Immature natural killer cell (primary cell): ENCODE results near the gene LMNTD1. TPM values are rescaled to one million over a fixed set of nuclear protein-coding genes. Genes with fewer than 3 reads are reported as not detected.
"Not testable (repeated sequence)": the region's sequence is repeated elsewhere in the genome, so short reads cannot be mapped to it uniquely, and the experiment has no call there.

Source experiments
- DNase-seq, 3 donors: peaks; one replicate each; pipeline ENCODE4 v3.0.0; 2022; ENCODE audit warnings: mixed read lengths in 1 of 3
- H3K27ac Mint-ChIP-seq, 6 donors: one replicate each; pipeline ENCODE4 v1.8.0; 2020; ENCODE audit warnings: mixed read lengths in 6 of 6, mild to moderate bottlenecking in 5 of 6, inconsistent platforms in 4 of 6, moderate library complexity in 3 of 6
- H3K27me3 Mint-ChIP-seq, 3 donors: one replicate each; pipeline ENCODE4 v1.8.0; 2020 to 2021; ENCODE audit warnings: low read depth in 3 of 3, mild to moderate bottlenecking in 3 of 3, mixed read lengths in 3 of 3, moderate library complexity in 3 of 3, inconsistent platforms in 1 of 3
- H3K36me3 Mint-ChIP-seq, 3 donors: one replicate each; pipeline ENCODE4 v1.8.0; 2020; ENCODE audit warnings: mixed read lengths in 3 of 3, inconsistent platforms in 2 of 3, mild to moderate bottlenecking in 2 of 3
- H3K4me1 Mint-ChIP-seq, 2 donors: one replicate each; pipeline ENCODE4 v1.8.0; 2020; ENCODE audit warnings: inconsistent platforms in 2 of 2, mild to moderate bottlenecking in 2 of 2, mixed read lengths in 2 of 2, moderate library complexity in 1 of 2
- H3K4me3 Mint-ChIP-seq, 5 donors: one replicate each; pipeline ENCODE4 v1.8.0; 2020; ENCODE audit warnings: mild to moderate bottlenecking in 5 of 5, mixed read lengths in 5 of 5, inconsistent platforms in 3 of 5, moderate library complexity in 3 of 5
- H3K9me3 Mint-ChIP-seq, 6 donors: one replicate each; pipeline ENCODE4 v1.8.0; 2020; ENCODE audit warnings: mild to moderate bottlenecking in 6 of 6, mixed read lengths in 6 of 6, inconsistent platforms in 4 of 6, moderate library complexity in 3 of 6
- polyA plus RNA-seq, 3 donors: library from polyadenylated mRNA; unstranded; fragments of 300-500 nt; fragmentation: Illumina TruSeq; gene quantifications; one replicate each; pipeline ENCODE4 v1.2.3, GENCODE V29; 2021

The LMNTD1 gene
- not detected for polyA plus RNA-seq

- Mint-ChIP-seq H3K9me3 (peaks cover 0 to 5% (median 0%) of the 10 kb centered on the region in 6 donors), H3K27me3 (peaks cover 0 to 2% (median 0%) of the 10 kb centered on the region in 3 donors), H3K36me3 (peaks cover 0 to 4% (median 0%) of the 10 kb centered on the region in 3 donors), H3K27ac (no peak within 1 kb of the TSS), H3K4me3 (no peak within 1 kb of the TSS), H3K4me1 (peaks cover 2 to 6% of the 10 kb centered on the region in 2 donors)
- no peak for DNase-seq
Measured at GRCh38 chr12:25553098-25553497, at the start of gene LMNTD1. TSS of gene LMNTD1 (minus strand) at chr12:25553283. CDS start at chr12:25552959, 324 bp downstream.

- Mint-ChIP-seq H3K27me3 (peaks cover 0 to 6% (median 4%) of the 10 kb centered on the region in 3 donors), H3K4me1 (peaks cover 16 to 25% of the 10 kb centered on the region in 2 donors), H3K36me3 (peaks cover 0 to 23% (median 0%) of the 10 kb centered on the region in 3 donors), H3K4me3 (no peak overlapping the region), H3K9me3 (peaks cover 0 to 8% (median under 1%) of the 10 kb centered on the region in 6 donors), H3K27ac (no peak overlapping the region)
- no peak for DNase-seq
Measured at GRCh38 chr12:25598956-25599355, 45.9 kb upstream of the LMNTD1 start.

- peak overlapping the region; percentile 74 to 92 (median 90) for H3K27ac Mint-ChIP-seq
- DNase-seq: peak; percentile 19 to 30 (median 23)
- peaks cover 0 to 23% (median 0%) of the 10 kb centered on the region in 3 donors for H3K36me3 Mint-ChIP-seq
- H3K27me3 Mint-ChIP-seq, H3K9me3 Mint-ChIP-seq: not testable (repeated sequence)
- peak overlapping the region; percentile 51 to 82 (median 75) for H3K4me3 Mint-ChIP-seq
- peaks cover 34 to 43% of the 10 kb centered on the region in 2 donors for H3K4me1 Mint-ChIP-seq
Measured at GRCh38 chr12:25595496-25595895, 42.4 kb upstream of the LMNTD1 start.

- Mint-ChIP-seq H3K27me3 (peaks cover 0 to 6% (median 4%) of the 10 kb centered on the region in 3 donors), H3K36me3 (peaks cover 0 to 23% (median 0%) of the 10 kb centered on the region in 3 donors), H3K4me3 (peak overlapping the region in 1 of 5 donors; percentile 3), H3K9me3 (peaks cover 0 to 5% (median under 1%) of the 10 kb centered on the region in 6 donors), H3K27ac (peak overlapping the region in 2 of 6 donors; percentile 53 to 86), H3K4me1 (peaks cover 44 to 54% of the 10 kb centered on the region in 2 donors)
- DNase-seq: no peak
Measured at GRCh38 chr12:25594376-25594775, 41.3 kb upstream of the LMNTD1 start.

- peaks cover 0 to 5% (median 0%) of the 10 kb centered on the region in 6 donors for H3K9me3 Mint-ChIP-seq
- peaks cover 46 to 60% of the 10 kb centered on the region in 2 donors for H3K4me1 Mint-ChIP-seq
- peak overlapping the region in 1 of 6 donors; percentile 8 for H3K27ac Mint-ChIP-seq
- H3K27me3 Mint-ChIP-seq: peaks cover 0 to 3% (median 2%) of the 10 kb centered on the region in 3 donors
- H3K4me3 Mint-ChIP-seq: no peak overlapping the region
- peaks cover 0 to 12% (median 0%) of the 10 kb centered on the region in 3 donors for H3K36me3 Mint-ChIP-seq
- DNase-seq: no peak
Measured at GRCh38 chr12:25592725-25593495, 39.8 kb upstream of the LMNTD1 start.

- peaks cover 0 to 7% (median 0%) of the 10 kb centered on the region in 3 donors for H3K36me3 Mint-ChIP-seq
- peak in 2 of 3 donors; percentile 7 to 26 for DNase-seq
- H3K9me3 Mint-ChIP-seq: peaks cover 0 to 5% (median 0%) of the 10 kb centered on the region in 6 donors
- H3K27ac Mint-ChIP-seq: peak overlapping the region in 5 of 6 donors; percentile 50 to 93 (median 89)
- peaks cover 0 to 2% (median 0%) of the 10 kb centered on the region in 3 donors for H3K27me3 Mint-ChIP-seq
- H3K4me1 Mint-ChIP-seq: peaks cover 45 to 54% of the 10 kb centered on the region in 2 donors
- H3K4me3 Mint-ChIP-seq: peak overlapping the region in 1 of 5 donors; percentile 14
Measured at GRCh38 chr12:25591144-25591543, 38.1 kb upstream of the LMNTD1 start.

- peaks cover 0 to 2% (median 0%) of the 10 kb centered on the region in 6 donors for H3K9me3 Mint-ChIP-seq
- H3K27me3 Mint-ChIP-seq: peaks cover 0 to 2% (median 0%) of the 10 kb centered on the region in 3 donors
- peaks cover 36 to 44% of the 10 kb centered on the region in 2 donors for H3K4me1 Mint-ChIP-seq
- H3K36me3 Mint-ChIP-seq: no peaks in the 10 kb centered on the region
- peak overlapping the region; percentile 50 to 93 (median 82) for H3K27ac Mint-ChIP-seq
- DNase-seq: peak; percentile 22 to 53 (median 49)
- H3K4me3 Mint-ChIP-seq: peak overlapping the region; percentile 44 to 78 (median 57)
Measured at GRCh38 chr12:25590011-25590721, 37.1 kb upstream of the LMNTD1 start.

- no peaks in the 10 kb centered on the region for H3K36me3 Mint-ChIP-seq
- H3K9me3 Mint-ChIP-seq: no peaks in the 10 kb centered on the region
- DNase-seq: no peak
- no peak overlapping the region for H3K4me3 Mint-ChIP-seq
- H3K27ac Mint-ChIP-seq: no peak overlapping the region
- H3K27me3 Mint-ChIP-seq: peaks cover 0 to 2% (median 0%) of the 10 kb centered on the region in 3 donors
- H3K4me1 Mint-ChIP-seq: peaks cover 29 to 35% of the 10 kb centered on the region in 2 donors
Measured at GRCh38 chr12:25587346-25587745, 34.3 kb upstream of the LMNTD1 start.

GRCh38 chr12:25585662-25586061, 32.6 kb upstream of the LMNTD1 start:
- H3K36me3 Mint-ChIP-seq: no peaks in the 10 kb centered on the region
- no peak overlapping the region for H3K27ac Mint-ChIP-seq
- DNase-seq: no peak
- no peaks in the 10 kb centered on the region for H3K9me3 Mint-ChIP-seq
- no peak overlapping the region for H3K4me3 Mint-ChIP-seq
- H3K4me1 Mint-ChIP-seq: peaks cover 14 to 19% of the 10 kb centered on the region in 2 donors
- H3K27me3 Mint-ChIP-seq: peaks cover 0 to 2% (median 0%) of the 10 kb centered on the region in 3 donors

GRCh38 chr12:25585021-25585523, 32.0 kb upstream of the LMNTD1 start:
- Mint-ChIP-seq H3K27me3 (peaks cover 0 to 2% (median 0%) of the 10 kb centered on the region in 3 donors), H3K9me3 (no peaks in the 10 kb centered on the region), H3K36me3 (no peaks in the 10 kb centered on the region), H3K4me3 (no peak overlapping the region), H3K4me1 (peaks cover 8 to 13% of the 10 kb centered on the region in 2 donors), H3K27ac (no peak overlapping the region)
- DNase-seq: no peak

GRCh38 chr12:25584596-25584995, 31.5 kb upstream of the LMNTD1 start:
- no peak for DNase-seq
- Mint-ChIP-seq H3K4me1 (peaks cover 3 to 8% of the 10 kb centered on the region in 2 donors), H3K27me3 (peaks cover 0 to 2% (median 0%) of the 10 kb centered on the region in 3 donors), H3K9me3 (peaks cover 0 to 2% (median 0%) of the 10 kb centered on the region in 6 donors), H3K4me3 (no peak overlapping the region), H3K27ac (no peak overlapping the region), H3K36me3 (no peaks in the 10 kb centered on the region)

- H3K4me1 Mint-ChIP-seq: no peaks in the 10 kb centered on the region
- no peaks in the 10 kb centered on the region for H3K36me3 Mint-ChIP-seq
- no peak for DNase-seq
- H3K9me3 Mint-ChIP-seq: peaks cover 0 to 5% (median 0%) of the 10 kb centered on the region in 6 donors
- no peaks in the 10 kb centered on the region for H3K27me3 Mint-ChIP-seq
- peak overlapping the region in 1 of 6 donors; percentile 6 for H3K27ac Mint-ChIP-seq
- H3K4me3 Mint-ChIP-seq: no peak overlapping the region
Measured at GRCh38 chr12:25583545-25583944, 30.5 kb upstream of the LMNTD1 start.

GRCh38 chr12:25581067-25581466, 28.0 kb upstream of the LMNTD1 start:
- Mint-ChIP-seq H3K4me3 (no peak overlapping the region), H3K27ac (no peak overlapping the region), H3K36me3 (peaks cover 0 to 4% (median 0%) of the 10 kb centered on the region in 3 donors), H3K4me1 (no peaks in the 10 kb centered on the region), H3K27me3 (peaks cover 0 to 3% (median 1%) of the 10 kb centered on the region in 3 donors), H3K9me3 (peaks cover 0 to 5% (median under 1%) of the 10 kb centered on the region in 6 donors)
- no peak for DNase-seq
